Trophoblast cell (in vitro differentiated cells and primary cell): ENCODE measurements around the gene HAPLN3.

Experiments
- DNase-seq, 2 donors: peaks; one replicate each; pipeline ENCODE4 v3.0.0-alpha.2; 2016
- H2AFZ ChIP-seq: 2 replicates; pipeline ENCODE4 v1.6.1; 2013; ENCODE audit warnings: low read length, moderate library complexity, mild to moderate bottlenecking; ENCODE audit not compliant: insufficient read depth, poor library complexity
- H2AK5ac ChIP-seq: 2 replicates; pipeline ENCODE4 v1.6.1; 2013; ENCODE audit warnings: mild to moderate bottlenecking, low read length
- H2BK120ac ChIP-seq: 2 replicates; pipeline ENCODE4 v1.6.1; 2013; ENCODE audit warnings: low read length, mild to moderate bottlenecking, moderate library complexity; ENCODE audit not compliant: insufficient read depth, poor library complexity
- H2BK12ac ChIP-seq: 2 replicates; pipeline ENCODE4 v1.6.1; 2013; ENCODE audit warnings: mild to moderate bottlenecking, low read length, moderate library complexity
- H2BK5ac ChIP-seq: 2 replicates; pipeline ENCODE4 v1.6.1; 2013; ENCODE audit warnings: low read length, low read depth, moderate library complexity, mild to moderate bottlenecking; ENCODE audit not compliant: poor library complexity
- H3K14ac ChIP-seq: 2 replicates; pipeline ENCODE4 v1.6.1; 2013; ENCODE audit warnings: mild to moderate bottlenecking, low read length
- H3K18ac ChIP-seq: 2 replicates; pipeline ENCODE4 v1.6.1; 2013; ENCODE audit warnings: mild to moderate bottlenecking, low read length
- H3K23ac ChIP-seq: 2 replicates; pipeline ENCODE4 v1.6.1; 2013; ENCODE audit warnings: low read length
- H3K27ac ChIP-seq: 2 replicates; pipeline ENCODE4 v1.5.1; 2013; ENCODE audit warnings: low read depth, mild to moderate bottlenecking, inconsistent platforms, low read length, moderate library complexity
- H3K27me3 ChIP-seq: 2 replicates; pipeline ENCODE4 v1.6.1; 2013; ENCODE audit warnings: inconsistent platforms, mild to moderate bottlenecking, low read length, moderate library complexity; ENCODE audit not compliant: insufficient read depth
- H3K36me3 ChIP-seq, 2 experiments: 1 replicate in 1 of 2; 2 replicates in 1 of 2; pipeline ENCODE4 v1.6.1; 2013; ENCODE audit warnings: low read length in 2 of 2, mild to moderate bottlenecking in 2 of 2, moderate library complexity in 1 of 2; ENCODE audit not compliant: insufficient read depth in 2 of 2, control insufficient read depth in 1 of 2
- H3K4ac ChIP-seq: 2 replicates; pipeline ENCODE4 v1.6.1; 2013; ENCODE audit warnings: low read depth, mild to moderate bottlenecking, low read length, moderate library complexity
- H3K4me1 ChIP-seq, 2 experiments: 1 replicate in 1 of 2; 2 replicates in 1 of 2; pipeline ENCODE4 v1.6.1; 2013; ENCODE audit warnings: low read length in 2 of 2, mild to moderate bottlenecking in 2 of 2, moderate library complexity in 1 of 2; ENCODE audit not compliant: insufficient read depth in 2 of 2, control insufficient read depth in 1 of 2
- H3K4me2 ChIP-seq: 2 replicates; pipeline ENCODE4 v1.6.1; 2013; ENCODE audit warnings: inconsistent platforms, mild to moderate bottlenecking, low read length, moderate library complexity
- H3K4me3 ChIP-seq: 2 replicates; pipeline ENCODE4 v1.5.1; 2013; ENCODE audit warnings: mild to moderate bottlenecking, low read depth, low read length, inconsistent platforms
- H3K79me1 ChIP-seq: one replicate; pipeline ENCODE4 v1.6.1; 2013; ENCODE audit warnings: low read length
- H3K79me2 ChIP-seq: 2 replicates; pipeline ENCODE4 v1.6.1; 2013; ENCODE audit warnings: low read length, mild to moderate bottlenecking; ENCODE audit not compliant: control insufficient read depth, insufficient read depth, poor library complexity
- H3K9ac ChIP-seq: 2 replicates; pipeline ENCODE4 v1.6.1; 2013; ENCODE audit warnings: mild to moderate bottlenecking, low read length
- H3K9me3 ChIP-seq: 2 replicates; pipeline ENCODE4 v1.6.1; 2013; ENCODE audit warnings: low read depth, mild to moderate bottlenecking, control low read depth, inconsistent platforms, low read length; ENCODE audit not compliant: insufficient read depth
- H4K12ac ChIP-seq: 2 replicates; pipeline ENCODE4 v1.6.1; 2013; ENCODE audit warnings: low read depth, mild to moderate bottlenecking, low read length, moderate library complexity
- H4K8ac ChIP-seq: 2 replicates; pipeline ENCODE4 v1.6.1; 2013; ENCODE audit warnings: low read depth, mild to moderate bottlenecking, low read length, moderate library complexity
- H4K91ac ChIP-seq: one replicate; pipeline ENCODE4 v1.6.1; 2013; ENCODE audit warnings: low read depth, mild to moderate bottlenecking, low read length, moderate library complexity
- WGBS: extraction: QIAGEN DNeasy Blood & Tissue Kit; methylation state at CpG from one replicate; pipeline ENCODE4 v1.1.7; 2013; ENCODE audit warnings: missing lambda C conversion rate; ENCODE audit not compliant: insufficient read length, insufficient coverage; ENCODE audit errors: extremely low coverage; 5-methylcytosine and 5-hydroxymethylcytosine counted together

The HAPLN3 gene

DNA sequence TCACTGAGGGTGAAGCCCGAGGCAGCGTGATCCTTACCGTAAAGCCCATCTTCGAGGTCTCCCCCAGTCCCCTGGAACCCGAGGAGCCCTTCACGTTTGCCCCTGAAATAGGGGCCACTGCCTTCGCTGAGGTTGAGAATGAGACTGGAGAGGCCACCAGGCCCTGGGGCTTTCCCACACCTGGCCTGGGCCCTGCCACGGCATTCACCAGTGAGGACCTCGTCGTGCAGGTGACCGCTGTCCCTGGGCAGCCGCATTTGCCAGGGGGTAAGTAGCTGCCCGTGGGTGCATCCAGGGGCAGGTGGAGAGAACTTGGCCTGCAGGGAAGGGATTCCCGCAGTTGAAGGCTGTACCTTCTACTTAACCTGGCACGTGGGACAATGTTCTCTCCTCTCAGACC, 49.7 kb downstream of the HAPLN3 start:
- H3K9me3 ChIP-seq: peaks cover 2% of the 10 kb centered on the region

DNA sequence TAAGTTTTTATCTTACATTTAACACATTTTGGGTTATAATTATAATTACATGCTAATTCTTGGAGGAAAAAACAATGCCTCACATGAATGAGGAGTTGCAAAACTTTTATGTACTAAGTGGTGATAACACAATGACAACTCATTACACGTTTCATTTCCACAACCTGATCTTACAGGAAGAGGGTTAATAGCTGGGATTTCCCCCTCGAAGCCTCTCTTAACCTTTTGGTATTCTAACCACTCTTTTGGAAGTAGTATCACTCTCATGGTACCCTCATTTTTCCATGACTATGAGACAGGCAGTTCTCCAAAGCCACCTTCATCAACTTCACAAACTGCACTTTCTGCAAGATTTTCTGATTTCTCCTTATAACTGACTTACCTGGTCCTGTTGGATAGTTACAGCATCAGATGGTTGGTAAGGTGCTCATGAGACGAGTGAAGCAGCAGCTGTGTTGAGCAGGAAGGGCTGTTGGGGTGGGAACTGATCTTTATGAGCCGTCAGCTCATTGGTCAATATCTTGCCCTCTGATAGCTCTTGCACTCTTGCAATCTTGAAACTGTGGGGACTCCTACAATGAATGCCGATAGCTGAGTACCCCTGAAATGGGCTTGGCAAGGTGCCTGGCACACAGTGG, 50.5 kb downstream of the HAPLN3 start:
- no peak overlapping the region for H3K27ac ChIP-seq
- peaks cover 16 to 23% of the 10 kb centered on the region in 2 experiments for H3K36me3 ChIP-seq
- H3K18ac ChIP-seq: no peak overlapping the region
- H3K79me1 ChIP-seq: no peaks in the 10 kb centered on the region
- H3K4ac ChIP-seq: no peak overlapping the region
- no peak overlapping the region for H3K9ac ChIP-seq
- DNase-seq: no peak
- no CpG with 5 or more reads among the region's 5 CpGs for WGBS
- peaks cover 0 to 2% of the 10 kb centered on the region in 2 experiments for H3K4me1 ChIP-seq
- no peak overlapping the region for H3K23ac ChIP-seq
- H3K9me3 ChIP-seq: peaks cover 2% of the 10 kb centered on the region
- no peak overlapping the region for H4K8ac ChIP-seq
- H3K14ac ChIP-seq: no peak overlapping the region
- H2BK120ac ChIP-seq: no peak overlapping the region
- no peak overlapping the region for H4K91ac ChIP-seq
- no peak overlapping the region for H3K4me2 ChIP-seq
- H3K27me3 ChIP-seq: no peaks in the 10 kb centered on the region
- no peak overlapping the region for H2BK5ac ChIP-seq
- no peaks in the 10 kb centered on the region for H3K79me2 ChIP-seq
- no peak overlapping the region for H3K4me3 ChIP-seq
- H2BK12ac ChIP-seq: no peak overlapping the region
- H4K12ac ChIP-seq: no peak overlapping the region
- no peak overlapping the region for H2AFZ ChIP-seq
- no peak overlapping the region for H2AK5ac ChIP-seq

More for the DNA sequence above, 49.7 kb downstream of the HAPLN3 start:
- no peak overlapping the region for H2BK12ac ChIP-seq
- no peaks in the 10 kb centered on the region for H3K79me1 ChIP-seq
- no peaks in the 10 kb centered on the region for H3K79me2 ChIP-seq
- H3K27me3 ChIP-seq: no peaks in the 10 kb centered on the region
- H3K4me1 ChIP-seq: peaks cover 0 to 2% of the 10 kb centered on the region in 2 experiments
- H4K91ac ChIP-seq: no peak overlapping the region
- no peak overlapping the region for H3K4ac ChIP-seq
- no peak overlapping the region for H2BK120ac ChIP-seq
- H3K23ac ChIP-seq: no peak overlapping the region
- no peak overlapping the region for H3K27ac ChIP-seq
- no peak overlapping the region for H2AFZ ChIP-seq
- no CpG with 5 or more reads among the region's 15 CpGs for WGBS
- H2BK5ac ChIP-seq: no peak overlapping the region
- H3K14ac ChIP-seq: no peak overlapping the region
- H2AK5ac ChIP-seq: no peak overlapping the region
- no peak overlapping the region for H3K4me2 ChIP-seq
- H3K18ac ChIP-seq: no peak overlapping the region
- H3K9ac ChIP-seq: no peak overlapping the region
- no peak for DNase-seq
- peaks cover 13 to 19% of the 10 kb centered on the region in 2 experiments for H3K36me3 ChIP-seq
- H4K12ac ChIP-seq: no peak overlapping the region
- H4K8ac ChIP-seq: no peak overlapping the region
- H3K4me3 ChIP-seq: no peak overlapping the region

DNA sequence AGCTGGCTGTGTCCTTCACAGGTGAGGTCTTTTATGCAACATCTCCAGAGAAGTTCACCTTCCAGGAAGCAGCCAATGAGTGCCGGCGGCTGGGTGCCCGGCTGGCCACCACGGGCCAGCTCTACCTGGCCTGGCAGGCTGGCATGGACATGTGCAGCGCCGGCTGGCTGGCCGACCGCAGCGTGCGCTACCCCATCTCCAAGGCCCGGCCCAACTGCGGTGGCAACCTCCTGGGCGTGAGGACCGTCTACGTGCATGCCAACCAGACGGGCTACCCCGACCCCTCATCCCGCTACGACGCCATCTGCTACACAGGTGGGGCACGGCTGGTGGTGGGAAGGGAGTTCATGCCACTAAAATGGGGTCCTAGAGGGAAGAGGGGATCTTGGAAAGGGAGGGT, 52.0 kb downstream of the HAPLN3 start:
- peaks cover 16 to 32% of the 10 kb centered on the region in 2 experiments for H3K36me3 ChIP-seq
- H3K27ac ChIP-seq: no peak overlapping the region
- no peak overlapping the region for H2AK5ac ChIP-seq
- no peak overlapping the region for H2BK5ac ChIP-seq
- no peaks in the 10 kb centered on the region for H3K9me3 ChIP-seq
- WGBS: no CpG with 5 or more reads among the region's 21 CpGs
- H2BK120ac ChIP-seq: no peak overlapping the region
- no peak overlapping the region for H3K23ac ChIP-seq
- H3K79me2 ChIP-seq: no peaks in the 10 kb centered on the region
- no peak overlapping the region for H3K4me3 ChIP-seq
- H3K18ac ChIP-seq: no peak overlapping the region
- no peaks in the 10 kb centered on the region for H3K27me3 ChIP-seq
- no peak overlapping the region for H4K91ac ChIP-seq
- no peaks in the 10 kb centered on the region for H3K79me1 ChIP-seq
- no peak overlapping the region for H3K9ac ChIP-seq
- H3K4me1 ChIP-seq: no peaks in the 10 kb centered on the region
- DNase-seq: no peak
- no peak overlapping the region for H2AFZ ChIP-seq
- H2BK12ac ChIP-seq: no peak overlapping the region
- H3K14ac ChIP-seq: no peak overlapping the region
- H3K4me2 ChIP-seq: no peak overlapping the region
- no peak overlapping the region for H3K4ac ChIP-seq
- no peak overlapping the region for H4K12ac ChIP-seq
- no peak overlapping the region for H4K8ac ChIP-seq

DNA sequence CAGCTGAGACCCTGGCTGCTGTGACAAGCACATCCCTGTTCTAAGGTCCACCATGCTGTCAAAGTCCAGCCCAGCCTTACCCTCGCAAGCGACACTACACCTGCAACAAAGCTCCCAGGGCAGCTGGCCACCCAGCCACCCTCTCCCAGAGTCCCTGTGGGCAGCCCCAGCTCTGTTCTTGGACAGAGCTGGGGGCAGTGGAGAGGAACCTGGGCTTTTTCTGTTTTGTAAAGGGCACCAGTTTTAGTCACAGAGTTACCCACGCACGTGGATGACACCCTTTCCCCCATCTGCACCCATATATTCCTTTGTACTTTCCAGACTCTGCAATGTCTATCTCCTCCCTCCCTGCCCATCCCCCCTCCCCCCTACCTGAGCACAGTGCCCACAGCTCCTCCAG, 53.2 kb downstream of the HAPLN3 start:
- H3K9me3 ChIP-seq: no peaks in the 10 kb centered on the region
- H3K79me2 ChIP-seq: no peaks in the 10 kb centered on the region

More for the DNA sequence above, 53.2 kb downstream of the HAPLN3 start:
- Histone ChIP-seq H3K4ac (no peak overlapping the region), H4K12ac (no peak overlapping the region), H3K27ac (no peak overlapping the region), H3K4me3 (no peak overlapping the region), H3K27me3 (no peaks in the 10 kb centered on the region), H2BK120ac (no peak overlapping the region), H2BK12ac (no peak overlapping the region), H4K8ac (no peak overlapping the region), H3K23ac (no peak overlapping the region), H2AFZ (no peak overlapping the region), H3K79me1 (no peaks in the 10 kb centered on the region), H3K4me2 (no peak overlapping the region), H3K4me1 (no peaks in the 10 kb centered on the region), H4K91ac (no peak overlapping the region), H3K14ac (no peak overlapping the region), H3K36me3 (peaks cover 14 to 27% of the 10 kb centered on the region in 2 experiments), H2BK5ac (no peak overlapping the region), H3K18ac (no peak overlapping the region), H3K9ac (no peak overlapping the region), H2AK5ac (no peak overlapping the region)
- WGBS: no CpG with 5 or more reads among the region's 4 CpGs
- DNase-seq: no peak
